Stimulated activated CD4-positive, alpha-beta T cell treated with anti-CD3 and anti-CD28 coated beads, TNF-alpha, amount 100 ng/mL, for 48 hours (primary cell): ENCODE data around the gene NTN3.
"Not testable (repeated sequence)": the region's sequence is repeated elsewhere in the genome, so short reads cannot be mapped to it uniquely, and the experiment has no call there.

Experiments used
- DNase-seq, 3 donors: peaks; one replicate each; pipeline ENCODE4 v3.0.0-alpha.2; 2020; ENCODE audit warnings: low read depth in 3 of 3

Gene NTN3

DNA sequence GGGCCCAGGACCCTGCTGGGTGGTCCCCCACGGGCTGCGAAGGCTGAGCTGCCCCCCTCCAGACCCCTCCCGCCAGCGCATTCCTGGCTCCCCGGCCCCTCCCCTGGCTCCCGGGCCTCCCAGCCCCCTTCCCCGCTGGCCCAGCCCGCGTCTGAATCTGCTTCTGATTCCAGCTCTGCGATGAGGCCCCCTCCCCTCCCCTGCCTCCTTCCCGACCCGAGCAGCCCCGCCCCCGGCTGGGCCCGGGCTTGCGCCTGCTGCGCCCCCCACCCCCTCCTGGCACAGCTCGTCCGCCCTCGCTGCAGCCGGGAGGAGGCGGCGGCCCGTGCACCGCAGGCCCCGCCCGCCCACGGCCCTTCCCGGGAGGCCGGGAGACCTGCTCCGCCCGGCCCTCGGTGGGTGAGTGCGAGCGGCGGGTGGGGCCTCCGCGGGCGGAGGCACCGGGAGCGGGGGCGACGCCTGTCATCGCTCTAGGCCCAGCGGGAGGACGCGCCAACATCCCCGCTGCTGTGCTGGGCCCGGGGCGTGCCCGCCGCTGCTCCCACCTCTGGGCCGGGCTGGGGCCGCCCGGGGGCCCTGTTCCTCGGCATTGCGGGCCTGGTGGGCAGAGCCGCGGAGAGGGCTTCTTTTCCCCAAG is at the start of gene NTN3:
NTN3 (plus strand) TSS at position 282 of the 637 bp plus-strand sequence. CDS start 405 bp downstream, outside the sequence.
- DNase-seq: no peak

DNA sequence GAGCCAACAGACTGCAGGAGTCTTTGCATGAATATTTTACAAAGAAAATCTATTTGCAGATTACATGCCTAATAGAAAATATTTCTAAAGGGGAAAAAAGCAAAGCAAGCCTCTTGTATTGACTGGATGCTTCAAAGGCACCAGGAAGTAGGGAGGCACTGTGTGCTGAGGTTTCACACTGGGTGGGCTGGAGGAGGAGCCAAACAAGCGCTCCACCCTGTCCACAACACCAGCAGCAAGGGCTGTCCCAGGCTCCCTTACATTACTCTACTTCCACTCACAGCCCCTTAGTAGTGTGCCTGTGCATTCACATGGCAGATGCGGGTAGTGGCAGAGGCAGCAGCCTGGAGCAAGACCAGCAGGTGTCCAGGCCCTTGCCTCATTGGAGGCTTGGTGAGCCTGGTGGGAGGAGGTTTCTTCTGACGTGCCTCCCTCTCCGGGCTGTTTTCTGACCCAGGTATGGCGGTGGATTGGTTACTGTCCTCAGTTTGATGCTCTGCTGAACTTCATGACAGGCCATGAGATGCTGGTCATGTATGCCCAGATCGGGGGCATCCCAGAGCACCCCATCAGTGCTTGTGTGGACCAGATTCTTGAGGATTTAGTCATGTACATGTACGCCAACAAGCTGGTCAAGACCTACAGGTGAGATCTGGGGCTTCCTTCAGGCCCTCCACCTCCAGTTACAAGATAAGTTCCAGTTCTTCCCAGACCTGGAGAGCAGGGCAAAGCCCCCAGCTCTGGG is 48.8 kb upstream of the NTN3 start:
- no peak for DNase-seq

DNA sequence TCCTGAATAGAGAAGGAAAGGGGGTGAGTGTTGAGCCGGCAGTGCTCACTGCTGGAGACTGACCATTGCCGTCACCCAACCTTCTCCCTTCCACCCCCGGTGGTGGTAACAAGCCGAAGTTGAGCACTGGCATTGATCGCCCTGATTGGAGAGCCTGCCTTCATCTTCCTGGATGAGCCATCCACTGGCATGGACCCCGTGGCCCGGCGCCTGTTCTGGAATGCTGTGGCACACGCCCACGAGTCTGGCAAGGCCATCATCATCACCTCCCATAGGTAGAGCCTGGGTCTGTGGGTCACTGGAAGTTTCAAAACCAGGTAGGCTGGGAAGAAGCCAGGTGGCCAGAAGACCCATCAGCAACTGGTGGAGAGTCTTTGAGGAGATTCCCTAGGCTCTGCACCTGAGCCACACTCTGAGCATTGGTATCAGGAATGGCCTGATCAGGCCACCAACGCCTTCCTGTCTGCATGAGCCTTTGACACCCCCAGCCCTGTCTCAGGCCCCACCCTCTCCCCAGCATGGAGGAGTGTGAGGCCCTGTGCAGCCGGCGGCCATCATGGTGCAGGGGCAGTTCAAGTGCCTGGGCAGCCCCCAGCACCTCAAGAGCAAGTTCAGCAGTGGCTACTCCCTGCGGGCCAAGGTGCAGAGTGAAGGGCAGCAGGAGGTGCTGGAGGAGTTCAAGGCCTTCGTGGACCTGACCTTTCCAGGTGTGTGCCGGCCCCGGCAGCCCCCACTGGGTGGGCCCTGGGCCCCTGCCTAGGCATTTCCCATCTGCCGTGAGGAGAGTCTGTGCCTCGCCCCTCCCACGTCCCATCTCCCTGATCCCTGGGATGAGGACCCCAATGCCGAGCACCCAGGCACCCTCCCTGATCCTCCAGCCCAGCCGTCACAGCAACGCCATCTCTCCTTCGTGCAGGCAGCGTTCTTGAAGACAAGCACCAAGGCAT is 46.8 kb upstream of the NTN3 start:
- no peak for DNase-seq

DNA sequence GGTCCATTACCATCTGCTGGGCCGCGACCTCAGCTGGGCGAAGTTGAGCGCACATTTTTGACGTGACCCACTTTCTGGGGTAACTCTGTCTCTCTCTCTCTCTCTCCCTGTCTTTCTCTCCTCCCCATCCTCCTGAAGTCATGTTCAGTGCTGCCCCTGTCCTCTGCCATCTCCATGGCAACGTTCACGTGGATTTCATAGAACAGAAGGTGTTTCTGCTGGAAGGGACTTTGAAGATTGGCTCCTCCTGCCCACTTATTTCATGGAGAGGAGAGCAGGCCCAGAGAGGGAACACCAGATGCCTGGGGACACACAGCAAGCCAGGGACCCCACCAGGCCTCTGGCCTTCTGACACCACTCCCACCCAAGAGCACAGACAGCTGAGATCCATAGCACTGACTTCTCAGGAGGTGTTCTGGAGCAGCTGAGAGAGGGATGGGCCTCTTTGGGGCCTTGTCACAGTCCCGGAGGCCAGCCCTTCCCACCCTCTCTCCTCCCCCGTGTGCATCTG is 46.0 kb upstream of the NTN3 start:
- no peak for DNase-seq

DNA sequence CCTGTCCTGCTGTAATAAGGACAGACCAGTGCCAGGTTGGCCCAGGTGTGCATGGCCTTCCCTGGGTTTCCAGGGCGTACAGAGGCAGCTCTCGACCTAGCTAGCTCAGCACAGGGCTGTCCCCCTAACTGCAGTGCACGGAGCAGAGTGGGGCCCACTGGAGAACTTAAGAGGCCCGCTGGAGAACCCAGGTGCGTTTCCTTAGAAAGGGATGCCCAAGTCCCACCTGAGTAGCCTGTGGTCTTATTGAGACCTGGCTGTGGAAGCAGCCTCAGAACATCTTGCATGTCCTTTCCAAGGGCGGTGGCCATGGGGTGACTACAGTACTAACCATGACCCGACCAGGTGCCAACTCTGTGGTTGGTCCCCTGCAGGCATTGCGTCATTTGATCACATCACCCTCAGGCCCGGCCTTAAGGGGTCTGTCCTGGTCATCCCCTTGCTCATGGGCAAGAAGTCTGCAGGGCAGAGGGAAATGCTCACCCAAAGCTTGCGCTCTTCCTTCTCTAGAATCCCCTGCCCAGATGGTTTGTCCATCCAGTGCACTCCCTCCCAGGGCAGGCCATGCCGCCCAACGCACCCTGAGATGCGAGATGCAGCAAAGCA is 45.2 kb upstream of the NTN3 start:
- no peak for DNase-seq

DNA sequence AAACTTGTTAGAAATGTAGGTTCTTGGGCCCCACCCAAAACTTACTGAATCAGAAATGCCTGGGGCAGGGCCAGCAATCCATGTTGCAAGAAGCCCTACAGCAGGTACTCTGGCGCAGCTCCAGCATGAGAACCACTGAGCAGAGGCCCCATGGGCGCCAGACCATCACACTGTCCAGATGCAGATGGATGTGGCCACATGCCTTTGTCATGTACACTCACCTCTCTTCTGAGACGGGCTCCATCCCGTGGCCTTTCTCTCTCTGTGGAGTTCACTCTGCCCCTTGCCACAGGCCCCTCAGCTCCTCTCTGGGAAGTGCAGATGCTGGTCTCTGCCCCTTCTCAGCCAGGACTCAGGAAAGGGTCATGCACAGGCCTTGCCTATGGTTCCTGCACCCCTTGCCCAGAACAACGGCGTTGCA is 44.1 kb upstream of the NTN3 start:
- DNase-seq: no peak

DNA sequence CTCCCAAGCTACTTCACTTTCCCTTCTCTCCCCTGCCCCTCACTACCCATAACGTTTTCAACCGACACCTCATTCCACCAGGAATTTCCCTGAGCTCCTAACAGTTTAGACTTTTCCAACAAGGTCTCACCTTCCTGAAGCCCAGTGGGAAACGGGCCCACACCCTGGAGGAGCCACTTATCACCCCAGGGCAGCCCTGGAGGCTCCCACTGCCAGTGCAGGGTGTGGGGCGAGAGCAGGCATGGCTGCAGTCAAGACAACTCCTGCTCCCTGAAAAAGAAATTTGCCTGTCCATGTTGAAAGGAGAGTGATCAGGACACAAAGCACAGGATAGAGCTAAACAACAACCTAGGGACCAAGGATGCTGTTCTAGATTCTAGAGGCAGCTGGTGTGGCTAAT is 43.6 kb upstream of the NTN3 start:
- DNase-seq: no peak

DNA sequence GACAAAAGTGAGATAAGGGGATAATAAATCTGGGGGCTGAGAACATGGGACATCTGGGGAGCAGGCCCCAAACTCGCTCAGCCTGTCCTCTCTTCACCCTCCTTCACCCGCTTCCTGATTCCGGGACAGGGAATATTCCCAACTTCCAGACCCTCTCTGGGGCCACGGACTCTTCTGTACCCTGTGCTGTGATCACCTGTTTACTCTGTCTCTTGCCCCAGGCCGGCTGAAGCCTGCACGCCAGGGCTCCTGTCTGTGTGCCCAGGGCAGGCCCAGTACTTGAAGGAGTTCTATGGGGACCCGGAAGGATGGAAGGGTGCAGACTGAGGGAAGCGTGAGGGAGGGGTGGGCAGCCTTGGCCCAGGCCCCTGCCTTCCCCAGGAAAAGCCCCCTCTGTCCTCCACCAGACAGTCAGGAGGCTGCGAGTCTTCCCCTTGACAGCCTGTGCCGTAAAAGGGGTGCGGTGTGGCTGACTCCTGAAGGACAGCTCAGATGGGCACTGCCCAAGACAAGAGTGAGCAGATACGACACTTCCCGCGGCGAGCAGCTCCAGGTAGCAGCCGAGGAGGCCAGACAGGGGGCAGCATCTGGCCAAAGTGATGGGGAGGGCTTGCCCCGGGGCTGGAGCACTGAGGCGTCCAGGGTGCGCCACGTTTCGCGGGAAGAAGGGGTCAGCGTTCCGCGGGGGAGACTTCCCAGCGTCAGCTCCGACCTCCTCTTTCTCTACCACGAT is 42.9 kb upstream of the NTN3 start:
- peak in 1 of 3 donors; percentile 9 for DNase-seq

DNA sequence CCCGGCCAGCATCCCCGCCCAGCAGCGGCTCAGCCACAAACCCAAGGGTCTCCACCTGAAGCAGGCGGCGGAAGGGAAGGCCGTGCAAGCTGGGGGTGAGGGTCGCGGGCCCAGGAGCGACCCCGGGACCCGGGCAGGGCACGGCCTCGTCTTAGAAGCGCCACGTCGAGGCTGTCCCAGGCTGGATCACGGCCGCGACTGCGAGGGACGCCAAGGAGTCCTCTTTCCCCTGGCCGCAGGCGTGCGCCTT is 42.4 kb upstream of the NTN3 start:
- no peak for DNase-seq

DNA sequence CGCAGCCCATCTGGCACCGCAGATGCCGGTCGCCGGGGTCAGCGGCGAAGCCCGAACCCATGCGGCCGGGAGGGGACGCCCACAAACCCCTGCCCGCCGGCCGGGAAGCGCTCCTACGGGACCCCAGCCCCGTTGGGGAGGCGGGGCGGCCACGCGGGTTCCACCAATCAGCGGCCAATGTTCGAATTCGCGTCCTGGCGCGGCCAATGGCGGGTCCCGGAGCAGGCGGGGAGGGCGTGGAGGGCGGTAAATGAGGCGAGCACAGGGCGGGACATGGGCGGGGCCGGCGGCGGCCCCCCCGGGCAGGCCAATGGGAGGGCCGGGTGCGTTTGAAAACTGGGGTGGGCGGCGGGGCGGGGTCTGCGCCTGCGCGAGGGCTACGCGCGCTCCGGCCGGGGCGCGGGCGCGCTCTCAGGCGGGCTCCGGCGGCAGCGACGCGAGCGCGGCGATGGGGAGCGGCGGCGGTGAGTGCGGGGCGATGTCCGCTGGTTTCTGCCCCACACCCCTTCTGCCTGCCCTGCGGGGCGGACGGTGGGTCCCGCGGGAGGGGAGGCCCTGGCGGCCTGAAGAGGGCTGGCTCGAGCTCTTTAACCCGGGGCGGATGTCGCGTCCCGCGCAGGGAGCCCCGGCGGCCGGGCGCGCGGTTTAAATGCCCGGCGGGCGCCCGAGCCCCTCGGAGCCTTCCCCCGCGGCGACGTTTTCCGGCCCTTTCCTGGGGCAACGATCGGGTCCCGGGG is 41.9 kb upstream of the NTN3 start, which contains the start of gene CCNF:
CCNF (plus strand) TSS at position 414 of the 737 bp plus-strand sequence; CDS start at position 449, 35 bp downstream.
- DNase-seq: peak; percentile 95 to 97 (median 96)

DNA sequence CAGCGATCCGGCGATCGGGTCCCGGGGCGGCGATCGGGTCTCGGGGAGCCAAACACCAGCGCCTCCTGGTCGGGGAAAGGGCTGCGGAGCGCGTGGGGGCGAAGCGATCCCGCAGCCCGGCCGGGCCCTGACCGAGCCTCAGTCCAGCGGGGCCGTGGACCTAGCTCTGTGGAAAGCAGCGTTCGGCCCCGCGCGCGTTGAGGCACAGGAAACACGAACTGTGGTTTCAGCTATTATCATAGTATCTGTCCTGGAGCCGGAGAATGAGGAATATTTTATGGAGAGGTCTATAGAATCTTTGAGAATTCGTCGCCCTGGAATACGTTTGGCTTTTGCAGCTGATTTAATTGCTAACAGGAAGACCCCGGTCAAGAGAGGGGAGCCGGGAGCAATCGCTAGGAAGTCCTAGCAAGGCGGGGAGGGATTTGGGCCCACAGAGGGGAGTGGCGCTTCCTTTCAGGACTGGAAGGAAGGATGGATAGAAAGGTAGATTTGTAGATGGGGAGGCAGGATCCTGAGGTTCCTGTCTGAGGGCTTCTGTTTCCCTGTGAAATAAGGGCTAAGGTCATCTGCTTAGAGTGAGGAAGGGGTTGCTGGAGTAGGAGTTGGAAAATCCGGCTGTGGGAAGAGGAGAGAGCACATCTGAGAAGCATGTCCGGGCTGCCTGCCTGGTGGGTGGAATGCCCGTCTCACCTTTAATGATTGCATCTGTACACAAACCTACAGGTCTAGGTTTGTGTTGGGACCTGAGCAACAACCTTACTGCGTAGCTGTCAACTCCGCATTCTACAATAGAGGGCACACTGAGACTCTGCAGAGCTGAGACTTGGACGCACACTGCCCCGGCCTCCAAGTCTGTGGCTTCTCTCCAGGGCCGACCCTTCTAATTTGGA is 41.1 kb upstream of the NTN3 start:
- DNase-seq: no peak

DNA sequence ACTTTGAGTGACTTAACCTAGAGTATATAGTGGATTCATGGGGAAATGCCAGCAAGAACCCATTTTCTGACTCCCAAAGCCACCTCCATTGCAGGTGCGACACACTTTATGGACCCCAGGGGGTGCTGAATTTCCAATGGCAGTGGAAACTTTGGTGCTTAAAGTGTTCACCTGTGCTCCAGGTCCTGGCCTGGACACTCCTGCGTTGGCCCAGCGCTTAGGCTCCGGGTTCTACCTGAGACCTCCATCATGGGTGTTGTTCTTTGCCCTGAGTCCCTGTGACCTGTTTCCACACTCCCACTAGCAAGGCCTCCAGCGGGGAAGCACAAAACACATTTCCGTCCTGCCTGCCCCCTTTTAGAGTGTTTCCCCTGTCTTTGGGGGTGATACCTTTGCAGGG is 38.8 kb upstream of the NTN3 start:
- no peak for DNase-seq

DNA sequence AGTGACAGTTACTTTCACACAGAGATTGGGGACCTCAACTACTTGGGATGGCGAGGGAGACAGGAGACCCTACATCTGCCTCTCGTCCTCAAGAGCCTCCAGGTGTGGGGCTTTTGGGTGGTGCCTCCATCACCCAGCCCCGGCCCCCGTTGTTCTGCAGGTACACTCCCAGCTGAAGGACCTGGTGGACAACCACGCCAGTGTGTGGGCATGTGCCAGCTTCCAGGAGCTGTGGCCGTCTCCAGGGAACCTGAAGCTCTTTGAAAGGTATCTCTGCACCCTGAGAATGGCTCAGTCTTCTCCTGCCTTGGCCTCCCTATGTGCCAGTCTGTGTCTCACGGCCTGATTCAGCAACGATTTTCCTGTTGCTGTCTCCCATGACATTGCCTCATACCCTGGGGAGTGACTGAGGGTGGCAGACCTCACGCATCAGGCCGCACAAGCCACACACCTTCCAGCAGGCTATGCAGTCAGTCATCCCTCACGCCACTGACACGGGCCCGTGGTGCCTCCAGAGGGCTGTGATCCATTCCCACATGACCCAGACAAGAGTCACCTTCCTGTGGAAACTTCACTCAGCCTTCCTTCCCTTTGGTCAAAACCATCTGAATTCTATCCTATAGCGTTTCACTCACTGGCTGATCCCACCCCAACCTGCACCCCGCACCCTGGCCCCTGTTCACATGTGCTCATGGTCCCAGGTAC is 38.1 kb upstream of the NTN3 start:
- no peak for DNase-seq

DNA sequence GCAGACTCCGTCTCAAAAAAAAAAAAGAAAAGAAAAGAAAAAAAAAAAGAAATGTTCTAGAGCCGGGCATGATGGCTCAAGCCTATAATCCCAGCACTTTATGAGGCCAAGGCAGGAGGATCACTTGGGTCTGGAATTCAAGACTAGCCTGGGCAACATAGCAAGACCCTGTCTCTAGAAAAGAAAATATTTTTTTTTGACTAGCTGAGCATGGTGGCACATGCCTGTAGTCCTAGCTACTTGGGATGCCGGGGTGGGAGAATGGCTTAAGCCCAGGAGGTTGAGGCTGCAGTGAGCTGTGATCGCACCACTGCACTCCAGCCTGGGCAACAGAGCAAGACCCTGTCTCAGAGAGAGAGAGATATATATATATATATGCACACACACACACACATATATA is 35.9 kb upstream of the NTN3 start:
- DNase-seq: not testable (repeated sequence)

DNA sequence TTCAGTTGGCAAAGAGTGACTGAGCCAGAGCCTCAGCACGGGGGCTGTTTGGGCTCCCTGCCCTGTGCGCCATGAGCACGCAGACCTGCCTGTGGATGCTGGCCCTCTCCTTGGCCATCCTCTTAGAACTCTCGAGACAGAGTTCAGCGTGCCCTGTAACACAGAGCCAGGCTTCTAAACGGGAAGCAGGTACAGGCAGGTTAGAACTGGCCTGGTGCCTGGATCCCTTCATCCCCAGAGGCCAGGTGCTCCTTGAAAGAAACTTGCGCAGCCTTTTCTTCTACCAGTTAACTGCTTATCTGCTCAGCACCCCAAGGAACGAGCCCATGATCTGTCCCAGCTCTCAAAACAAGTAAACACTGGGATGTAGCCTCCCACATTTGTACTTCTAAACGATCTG is 35.0 kb upstream of the NTN3 start:
- no peak for DNase-seq

DNA sequence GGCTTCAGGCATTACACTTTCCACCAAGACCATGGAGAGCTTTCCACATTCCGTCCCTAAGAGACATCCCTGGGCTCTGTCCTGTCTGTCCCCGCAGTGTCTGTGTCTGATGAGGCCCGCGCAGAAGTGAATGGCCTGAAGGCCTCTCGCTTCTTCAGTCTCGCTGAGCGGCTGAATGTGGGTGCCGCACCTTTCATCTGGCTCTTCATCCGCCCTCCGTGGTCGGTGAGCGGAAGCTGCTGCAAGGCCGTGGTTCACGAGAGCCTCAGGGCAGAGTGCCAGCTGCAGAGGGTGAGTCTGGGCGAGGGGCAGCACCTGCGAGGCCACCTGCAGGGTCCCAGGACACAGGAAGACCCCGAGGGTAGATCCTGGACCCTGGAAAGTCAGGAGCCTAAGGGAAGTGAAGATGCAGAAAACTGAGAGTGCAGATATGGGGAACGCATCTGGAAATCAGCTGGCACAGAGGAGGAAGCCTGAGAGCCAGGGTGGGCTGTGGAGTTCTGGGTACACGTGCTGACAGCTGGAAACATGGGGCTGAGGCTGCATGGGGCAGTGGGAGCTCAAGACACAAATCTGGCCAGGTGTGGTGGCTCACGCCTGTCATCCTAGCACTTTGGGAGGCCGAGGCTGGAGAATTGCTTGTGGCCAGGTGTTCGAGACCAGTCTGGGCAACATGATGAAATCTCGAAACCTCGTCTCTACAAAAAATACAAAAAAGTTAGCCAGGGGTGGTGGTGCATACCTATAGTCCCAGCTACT is 33.9 kb upstream of the NTN3 start:
- DNase-seq: no peak

DNA sequence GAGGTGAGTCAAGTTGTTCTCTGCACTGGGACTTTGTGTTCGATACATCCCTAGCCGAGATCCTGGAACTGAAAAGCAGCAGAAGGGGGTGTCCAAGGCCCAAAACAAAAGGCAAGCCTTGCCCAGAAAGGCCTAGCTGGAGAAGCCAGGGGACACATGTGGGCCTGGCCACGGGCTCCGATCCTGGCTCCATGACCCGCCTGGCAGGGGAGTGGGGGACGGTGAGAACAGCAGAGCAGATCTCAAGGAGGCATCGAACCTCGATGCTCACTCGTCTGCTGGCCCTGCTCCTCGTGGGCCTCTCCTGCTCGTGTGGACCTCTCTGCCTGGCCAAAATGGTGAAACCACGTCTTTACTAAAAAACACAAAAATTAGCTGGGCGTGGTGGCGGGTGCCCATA is 33.0 kb upstream of the NTN3 start:
- DNase-seq: no peak

DNA sequence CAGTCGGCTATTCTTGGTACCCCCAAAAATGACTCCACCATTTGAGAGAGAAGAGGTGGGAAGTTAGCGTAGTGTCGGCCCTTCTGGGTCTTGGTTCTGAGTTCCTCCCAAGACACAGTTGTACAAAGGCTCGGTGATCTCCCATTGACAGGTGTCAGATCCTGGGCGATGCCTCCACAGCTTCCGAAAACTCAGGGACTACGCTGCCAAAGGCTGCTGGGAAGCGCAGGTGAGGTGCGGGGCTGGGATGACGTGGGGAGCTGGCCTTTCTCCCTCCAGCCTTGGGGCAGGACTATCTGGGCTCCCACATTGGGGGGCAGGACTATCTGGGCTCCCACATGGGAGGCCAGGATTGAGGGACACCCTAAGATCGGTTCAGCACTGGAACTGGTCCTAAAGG is 31.5 kb upstream of the NTN3 start:
- DNase-seq: no peak
